OCI-LY1 (cell line): ENCODE results near the gene CHRNB4.

ENCODE experiments used
- EZH2 ChIP-seq: fragments of 200-600 bp; sonication (generic), shearing (Covaris generic); IDR thresholded peaks from 2 replicates; pipeline ENCODE4 v1.8.0; 2017; ENCODE audit warnings: borderline replicate concordance, mixed run types, mild to moderate bottlenecking, antibody characterized with exemption, low read length, moderate library complexity, mixed read lengths
- TF ChIP-seq, protein P1 (sequence below): fragments of 200-600 bp; sonication (generic), shearing (Covaris generic); IDR thresholded peaks from 2 replicates; pipeline ENCODE4 v1.5.1; 2017; ENCODE audit warnings: mild to moderate bottlenecking, antibody characterized with exemption, low read length, moderate library complexity, mixed read lengths

DNA sequence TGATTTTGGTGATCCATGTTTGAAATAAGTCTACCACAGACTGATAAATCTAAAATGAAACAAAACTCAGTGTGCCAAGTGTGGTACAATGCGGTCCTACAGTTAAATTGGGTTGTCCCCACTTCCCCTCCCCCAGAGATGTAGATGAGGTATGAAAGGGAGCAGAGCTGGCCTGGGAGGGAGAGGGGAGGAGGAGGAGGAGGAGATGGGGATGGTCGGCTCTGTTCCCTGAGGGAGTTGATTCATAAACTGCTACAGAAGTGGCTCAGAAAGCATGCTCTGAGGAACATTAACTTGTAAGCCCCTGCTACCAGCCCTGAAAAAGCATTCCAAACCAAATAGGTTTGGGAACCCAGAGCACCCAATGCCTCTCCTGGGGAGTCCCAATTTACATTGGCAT lies 28.0 kb upstream of the CHRNB4 start:
- TF ChIP-seq, protein P1, sequence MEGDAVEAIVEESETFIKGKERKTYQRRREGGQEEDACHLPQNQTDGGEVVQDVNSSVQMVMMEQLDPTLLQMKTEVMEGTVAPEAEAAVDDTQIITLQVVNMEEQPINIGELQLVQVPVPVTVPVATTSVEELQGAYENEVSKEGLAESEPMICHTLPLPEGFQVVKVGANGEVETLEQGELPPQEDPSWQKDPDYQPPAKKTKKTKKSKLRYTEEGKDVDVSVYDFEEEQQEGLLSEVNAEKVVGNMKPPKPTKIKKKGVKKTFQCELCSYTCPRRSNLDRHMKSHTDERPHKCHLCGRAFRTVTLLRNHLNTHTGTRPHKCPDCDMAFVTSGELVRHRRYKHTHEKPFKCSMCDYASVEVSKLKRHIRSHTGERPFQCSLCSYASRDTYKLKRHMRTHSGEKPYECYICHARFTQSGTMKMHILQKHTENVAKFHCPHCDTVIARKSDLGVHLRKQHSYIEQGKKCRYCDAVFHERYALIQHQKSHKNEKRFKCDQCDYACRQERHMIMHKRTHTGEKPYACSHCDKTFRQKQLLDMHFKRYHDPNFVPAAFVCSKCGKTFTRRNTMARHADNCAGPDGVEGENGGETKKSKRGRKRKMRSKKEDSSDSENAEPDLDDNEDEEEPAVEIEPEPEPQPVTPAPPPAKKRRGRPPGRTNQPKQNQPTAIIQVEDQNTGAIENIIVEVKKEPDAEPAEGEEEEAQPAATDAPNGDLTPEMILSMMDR, result no peak
- no peak for TF ChIP-seq EZH2
